WTC11 (cell line): ENCODE measurements around the gene PDLIM4.

ENCODE experiments used
- CTCF ChIP-seq: fragments of 200-600 bp; IDR thresholded peaks from 2 replicates; pipeline ENCODE4 v1.8.0; 2022; ENCODE audit warnings: antibody characterized with exemption
- IRF2 ChIP-seq: sonication (generic); formaldehyde crosslinking; IDR thresholded peaks from 2 replicates; pipeline ENCODE4 v1.8.0; 2022; ENCODE audit warnings: low read depth, missing genetic modification reagents, borderline replicate concordance
- JAZF1 ChIP-seq: fragments of 250-450 bp; sonication (Bioruptor Pico); IDR thresholded peaks from 2 replicates; pipeline ENCODE4 v1.9.0; 2021; ENCODE audit warnings: moderate library complexity, mild to moderate bottlenecking, inconsistent platforms
- MAX ChIP-seq: sonication (generic); formaldehyde crosslinking; IDR thresholded peaks from 2 replicates; pipeline ENCODE4 v1.8.0; 2022; ENCODE audit warnings: mild to moderate bottlenecking, missing genetic modification reagents
- MLX ChIP-seq: sonication (generic); formaldehyde crosslinking; IDR thresholded peaks from 2 replicates; pipeline ENCODE4 v1.8.1; 2023; ENCODE audit warnings: mild to moderate bottlenecking, missing genetic modification reagents, moderate library complexity
- NR2C2 ChIP-seq: sonication (generic); formaldehyde crosslinking; IDR thresholded peaks from 2 replicates; pipeline ENCODE4 v1.8.0; 2022; ENCODE audit warnings: mild to moderate bottlenecking, missing genetic modification reagents
- SMAD4 ChIP-seq: sonication (generic); formaldehyde crosslinking; IDR thresholded peaks from 2 replicates; pipeline ENCODE4 v1.8.0; 2022; ENCODE audit warnings: mild to moderate bottlenecking, missing genetic modification reagents

DNA sequence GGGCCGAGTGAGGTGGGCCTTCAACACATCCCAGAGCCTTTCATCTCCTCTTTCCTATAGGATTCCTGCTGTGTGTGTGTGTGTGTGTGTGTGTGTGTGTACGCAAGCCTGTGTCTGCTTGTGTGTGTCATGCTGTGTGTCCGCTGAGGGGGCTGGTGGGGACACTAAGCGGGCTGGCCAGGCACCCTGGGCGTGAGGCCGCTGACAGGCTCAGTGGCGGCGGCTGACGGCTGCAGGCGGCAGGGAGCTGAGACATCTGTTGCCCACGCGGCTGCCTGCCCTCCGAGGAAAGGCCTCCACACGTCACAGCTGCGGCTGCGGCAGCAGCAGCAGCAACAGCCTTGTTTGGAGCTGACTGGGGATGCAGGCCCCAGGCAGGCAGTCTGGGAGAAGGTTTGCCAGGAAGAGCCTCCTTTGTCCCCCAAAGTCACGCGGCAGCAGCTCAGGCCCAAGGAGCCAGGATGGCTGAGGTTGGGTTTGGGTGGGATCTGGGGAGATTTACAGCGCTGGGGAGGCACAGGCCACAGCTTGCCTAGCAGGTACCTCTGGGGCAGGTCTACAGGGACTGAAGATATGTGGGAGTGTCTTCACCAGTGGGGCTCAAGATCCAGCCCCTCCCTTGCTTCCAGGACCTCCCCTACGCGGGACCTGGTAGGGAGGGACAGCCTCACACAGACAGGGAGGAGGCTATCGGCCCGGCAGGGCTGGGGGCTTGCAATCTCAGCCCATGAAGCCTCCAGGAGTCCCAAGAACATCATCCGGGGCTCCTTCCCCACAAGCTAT lies 1.8 kb downstream of the PDLIM4 start:
- TF ChIP-seq CTCF = no peak
- no peak for TF ChIP-seq IRF2
- TF ChIP-seq MLX (CRISPR knock-in tag) = no peak
- TF ChIP-seq SMAD4 (CRISPR knock-in tag) = no peak
- no peak for TF ChIP-seq JAZF1
- TF ChIP-seq MAX = no peak
- no peak for TF ChIP-seq NR2C2 (CRISPR knock-in tag)
